Glomerular visceral epithelial cell (primary cell): Measurements from ENCODE around the gene RLN3.
A peak's percentile ranks its signal among the peaks of the same experiment; 100 is the strongest.

Experiments used
- DNase-seq: peaks from one replicate; pipeline ENCODE4 v3.0.0-alpha.2; 2016; ENCODE audit errors: extremely low spot score

The RLN3 gene

GRCh38 chr19:14054099-14054498, 26.2 kb downstream of the RLN3 start:
- no peak for DNase-seq

GRCh38 chr19:14054721-14055120, 26.8 kb downstream of the RLN3 start:
- no peak for DNase-seq

GRCh38 chr19:14055396-14055795, 27.4 kb downstream of the RLN3 start:
- DNase-seq = no peak

- DNase-seq = no peak
Measured at GRCh38 chr19:14056069-14056666, 28.2 kb downstream of the RLN3 start.

GRCh38 chr19:14056741-14057356, 28.9 kb downstream of the RLN3 start:
- no peak for DNase-seq

GRCh38 chr19:14058182-14059092, 30.5 kb downstream of the RLN3 start:
- DNase-seq = no peak

GRCh38 chr19:14059093-14059480, 31.1 kb downstream of the RLN3 start:
- DNase-seq = no peak

- DNase-seq = no peak
Measured at GRCh38 chr19:14059652-14060155, 31.8 kb downstream of the RLN3 start.

- no peak for DNase-seq
Measured at GRCh38 chr19:14061081-14061749, 33.3 kb downstream of the RLN3 start.

- peak; percentile 69 for DNase-seq
Measured at GRCh38 chr19:14061751-14062557, 34.0 kb downstream of the RLN3 start, which contains the start of gene PALM3. Gene PALM3 (minus strand): TSS chr19:14062076. CDS start chr19:14061980, 96 bp downstream.

- DNase-seq = no peak
Measured at GRCh38 chr19:14062558-14062855, 34.6 kb downstream of the RLN3 start.

- DNase-seq = no peak
Measured at GRCh38 chr19:14063105-14063504, 35.2 kb downstream of the RLN3 start.

- no peak for DNase-seq
Measured at GRCh38 chr19:14066134-14066533, 38.2 kb downstream of the RLN3 start.

- no peak for DNase-seq
Measured at GRCh38 chr19:14070268-14071050, 42.5 kb downstream of the RLN3 start.

GRCh38 chr19:14072535-14073260, 44.8 kb downstream of the RLN3 start, which contains the start of gene MISP3:
Gene MISP3 (plus strand): TSS chr19:14072786. CDS start chr19:14073310, 524 bp downstream.
- peak; percentile 36 for DNase-seq

GRCh38 chr19:14073261-14073924, 45.4 kb downstream of the RLN3 start:
- DNase-seq = peak; percentile 81

- DNase-seq = no peak
Measured at GRCh38 chr19:14073925-14074838, 46.2 kb downstream of the RLN3 start.

GRCh38 chr19:14078411-14078810, 50.5 kb downstream of the RLN3 start:
- DNase-seq = no peak
